Measurements from ENCODE around the gene CCR1.
"Not testable (repeated sequence)": the region's sequence is repeated elsewhere in the genome, so short reads cannot be mapped to it uniquely, and the experiment has no call there.

CCR1 gene

GRCh38 chr3:46214751-46215352 lies 6.7 kb upstream of the CCR1 start:
- intact Hi-C loops (cut with DNase I): no loop called here
- DNase-seq: no peak

- DNase-seq: no peak
- intact Hi-C loops (cut with DNase I): no loop called here
Measured at GRCh38 chr3:46213201-46213600, 5.1 kb upstream of the CCR1 start.

- intact Hi-C loops (cut with DNase I): no loop called here
- DNase-seq: no peak
Measured at GRCh38 chr3:46212101-46212500, 4.0 kb upstream of the CCR1 start.

DNA sequence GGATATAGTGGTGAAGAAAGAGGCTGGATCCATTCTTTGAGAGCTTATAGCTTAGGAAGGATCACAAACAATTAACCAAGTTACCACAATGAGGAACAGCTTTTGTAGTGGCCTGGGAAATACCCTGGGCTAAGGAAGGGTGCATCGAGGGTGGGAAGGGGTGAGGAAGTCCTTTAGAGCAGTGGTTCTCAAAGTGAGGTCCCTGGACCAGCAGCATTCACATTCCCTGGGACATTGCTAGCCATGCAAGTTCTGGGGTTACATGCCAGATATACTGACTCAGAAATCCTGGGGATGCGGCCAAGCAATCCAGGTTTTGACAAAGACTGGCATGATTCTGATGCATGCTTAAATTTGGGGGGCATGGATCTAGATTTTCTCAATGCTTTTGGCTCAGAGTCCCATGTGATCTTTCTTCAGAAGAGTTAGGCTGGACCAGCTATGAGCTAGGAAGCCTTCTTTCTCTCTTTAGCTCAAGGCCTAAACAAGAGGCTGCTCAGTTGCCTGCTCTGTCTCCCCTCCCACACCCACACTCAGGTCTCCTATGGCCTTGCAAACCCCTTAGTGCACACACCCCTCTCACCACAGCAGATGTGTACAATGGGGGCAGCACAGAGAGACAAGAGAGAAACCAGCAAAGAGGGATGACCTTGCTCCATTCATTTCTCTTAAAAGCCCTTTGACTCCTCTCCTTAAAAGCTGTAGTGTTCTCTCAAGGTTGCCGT lies 1.8 kb upstream of the CCR1 start:
- DNase-seq: no peak
- intact Hi-C loops (cut with DNase I): no loop called here

DNA sequence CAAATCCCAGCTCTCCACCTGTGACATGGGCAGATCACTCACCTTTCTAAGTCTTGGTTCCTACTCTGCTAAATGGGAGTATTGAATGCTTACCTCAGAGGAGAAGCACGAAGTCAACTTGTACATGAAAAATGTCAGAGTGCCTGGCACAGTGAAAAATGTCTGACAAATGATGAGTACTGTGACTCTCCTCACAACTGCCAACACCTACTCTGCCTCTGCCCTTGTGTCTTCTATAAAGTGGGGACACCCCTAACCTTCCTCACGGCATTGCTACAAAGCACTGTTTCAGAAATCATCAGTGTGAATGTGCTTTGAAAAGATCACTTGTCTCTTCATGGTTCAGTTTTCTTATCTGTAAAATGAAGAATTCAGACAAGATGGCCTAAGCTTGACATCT lies 940 bp upstream of the CCR1 start:
- DNase-seq: no peak
- intact Hi-C loops (cut with DNase I): no loop called here

- intact Hi-C loops (cut with DNase I); DNase-seq: not testable (repeated sequence)
Measured at GRCh38 chr3:46207514-46207913, 599 bp downstream of the CCR1 start.

DNA sequence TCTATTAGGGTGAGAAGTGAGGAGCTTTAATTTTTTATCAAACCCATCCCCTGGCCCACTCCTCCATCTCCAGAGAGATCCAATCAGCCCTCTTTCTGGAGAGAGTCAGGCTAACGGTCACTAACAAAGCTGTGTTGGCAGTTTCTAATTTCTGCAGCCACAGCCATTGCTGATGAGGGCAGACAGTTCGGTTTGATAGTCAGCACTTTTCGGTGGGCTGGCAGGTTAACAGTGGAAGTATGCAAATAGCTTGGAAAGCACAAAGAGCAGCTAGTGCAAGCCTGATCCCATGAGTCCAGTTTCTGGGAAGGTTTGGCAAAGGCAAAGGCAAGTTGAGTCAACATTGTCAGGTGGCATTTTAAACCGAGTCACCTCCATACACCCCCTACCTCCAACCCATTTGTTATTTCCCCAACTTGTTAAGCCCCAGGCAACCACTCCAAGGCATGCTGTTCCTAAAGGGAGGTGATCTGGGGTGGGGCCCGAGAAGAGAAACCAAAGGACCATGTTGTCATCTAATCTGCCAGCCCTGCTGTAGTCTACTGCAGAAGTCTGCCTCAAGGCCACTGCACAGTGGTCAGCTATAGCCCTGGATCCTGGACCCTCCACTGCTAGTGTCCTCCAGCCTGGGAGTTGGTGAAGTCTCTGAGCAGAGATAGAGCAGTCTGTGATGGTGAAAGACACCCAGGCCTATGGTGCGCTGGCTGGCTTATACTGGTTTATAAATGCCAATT lies 1.7 kb downstream of the CCR1 start:
- intact Hi-C loops (cut with DNase I): no loop called here
- DNase-seq: peak in 3 of 42 donors; percentile 26 to 52 (median 27)

DNA sequence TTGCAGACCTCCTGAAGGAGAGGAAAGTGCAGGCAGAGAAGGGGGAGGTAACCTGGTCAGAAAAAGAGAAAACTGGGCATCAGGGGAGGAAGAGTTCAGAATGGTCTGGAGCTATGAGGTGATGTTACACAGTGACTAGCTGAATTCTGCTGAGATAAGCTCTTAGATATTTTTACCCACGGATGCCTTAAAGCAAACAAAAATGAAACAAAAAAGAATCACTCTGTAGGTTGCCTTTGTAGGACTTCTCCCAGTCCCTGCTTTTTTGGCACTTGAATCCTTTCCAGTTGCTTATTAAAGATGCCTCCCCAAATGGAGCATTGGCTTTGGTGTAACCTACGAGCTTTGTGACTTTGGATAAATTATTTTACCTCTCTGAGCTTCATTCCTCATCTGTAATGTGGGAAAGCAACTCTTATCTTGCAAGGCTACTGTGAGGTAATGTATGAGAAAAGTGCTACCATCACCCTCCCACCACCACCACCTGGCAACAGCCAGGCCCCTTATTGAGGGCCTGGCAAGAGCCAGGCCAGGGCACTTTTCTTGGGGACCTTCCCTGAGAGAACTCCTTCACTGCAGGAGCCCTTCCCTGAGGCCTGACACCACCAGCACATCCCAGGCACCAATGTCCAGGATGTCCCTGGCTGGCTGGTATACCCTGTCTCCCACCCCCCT lies 2.7 kb downstream of the CCR1 start:
- intact Hi-C loops (cut with DNase I): no loop called here
- DNase-seq: no peak

- intact Hi-C loops (cut with DNase I): no loop called here
- no peak for DNase-seq
Measured at GRCh38 chr3:46203681-46204080, 4.4 kb downstream of the CCR1 start.

DNA sequence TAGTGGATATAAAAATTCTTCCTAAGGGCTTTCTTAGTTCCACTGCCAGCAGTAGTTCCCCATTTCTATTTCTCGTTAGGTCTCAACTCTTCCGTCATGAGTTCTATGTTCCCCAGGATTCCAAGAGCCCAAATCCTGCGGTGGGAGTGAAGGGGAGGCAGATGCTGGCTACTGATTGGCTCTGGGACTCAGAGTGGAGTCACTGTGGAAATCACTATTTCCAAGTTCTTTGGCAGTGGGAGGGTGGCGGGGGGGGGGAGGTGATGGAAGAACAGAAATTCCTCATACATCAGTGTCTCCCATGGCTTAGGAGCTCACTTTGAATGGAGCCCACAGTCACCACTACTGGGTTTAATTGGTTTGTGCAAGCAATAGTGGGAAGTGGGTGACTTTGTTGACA lies 5.6 kb downstream of the CCR1 start:
- intact Hi-C loops (cut with DNase I): no loop called here
- DNase-seq: no peak

DNA sequence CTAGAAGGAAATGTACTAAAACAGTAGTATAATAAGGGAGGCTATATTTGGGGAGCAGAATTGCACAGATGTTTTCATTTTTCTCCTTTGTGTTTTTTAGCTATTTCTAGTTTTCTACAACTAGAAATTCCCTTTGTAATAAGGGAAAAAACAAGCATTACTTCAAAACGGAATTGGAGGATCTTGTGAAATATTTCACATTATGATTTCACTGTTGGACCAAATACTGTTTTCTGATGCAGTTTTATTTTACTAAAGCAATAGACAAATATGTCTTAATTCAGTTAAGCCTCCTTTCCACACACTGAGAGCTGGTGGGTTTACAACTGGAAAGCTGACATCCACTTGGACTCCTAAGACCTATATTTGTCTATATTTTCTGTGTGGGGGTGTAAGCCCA lies 7.3 kb downstream of the CCR1 start:
- intact Hi-C loops (cut with DNase I): no loop called here
- no peak for DNase-seq

DNA sequence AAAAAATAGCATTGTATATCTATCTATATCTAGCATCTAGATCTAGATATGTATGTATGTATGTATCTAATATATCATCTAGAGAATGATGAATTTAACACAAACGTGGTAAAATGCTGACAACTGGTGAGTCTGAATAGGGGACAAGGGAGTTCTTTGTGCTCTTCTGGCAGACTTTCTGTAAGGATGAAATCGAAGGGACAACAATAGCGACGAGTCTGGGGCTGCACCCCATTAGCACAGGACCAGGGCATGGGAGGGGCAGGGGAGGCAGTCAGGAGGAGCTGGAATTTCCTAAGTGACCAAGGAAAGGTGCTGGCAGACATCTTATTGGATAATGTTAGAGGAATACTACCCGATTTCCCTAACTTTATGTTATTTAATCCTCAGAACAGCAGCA lies 7.9 kb downstream of the CCR1 start:
- intact Hi-C loops (cut with DNase I): no loop called here
- peak in 1 of 42 donors; percentile 28 for DNase-seq

DNA sequence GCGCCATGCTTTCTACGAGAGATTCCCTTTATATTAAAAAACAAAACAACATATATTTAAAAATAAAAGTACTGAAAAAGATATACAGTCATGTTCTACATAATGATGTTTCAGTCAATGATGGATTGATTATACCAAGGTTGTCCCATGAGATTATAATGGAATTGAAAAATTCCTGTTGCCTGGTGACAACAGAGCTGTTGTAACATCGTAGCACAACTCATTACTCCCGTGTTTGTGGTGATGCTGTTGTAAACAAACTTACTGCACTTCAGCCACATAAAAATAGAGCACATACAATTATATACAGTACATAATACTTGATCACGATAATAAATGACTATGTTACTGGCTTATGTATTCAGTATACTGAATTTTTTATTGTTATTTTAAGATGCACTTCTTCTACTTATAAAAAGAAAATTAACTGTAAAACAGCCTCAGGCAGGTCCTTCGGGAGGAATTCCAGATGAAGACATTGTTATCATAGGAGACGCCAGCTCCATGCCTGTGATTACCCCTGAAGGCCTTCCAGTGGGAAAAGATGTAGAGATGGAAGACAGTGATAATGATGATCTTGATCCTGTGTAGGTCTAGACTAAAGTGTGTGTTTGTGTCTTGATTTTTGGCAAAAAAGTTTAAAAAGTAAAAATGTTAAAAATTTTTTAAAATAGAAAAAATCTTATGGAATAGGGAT lies 11.7 kb downstream of the CCR1 start:
- no peak for DNase-seq
- intact Hi-C loops (cut with DNase I): no loop called here

DNA sequence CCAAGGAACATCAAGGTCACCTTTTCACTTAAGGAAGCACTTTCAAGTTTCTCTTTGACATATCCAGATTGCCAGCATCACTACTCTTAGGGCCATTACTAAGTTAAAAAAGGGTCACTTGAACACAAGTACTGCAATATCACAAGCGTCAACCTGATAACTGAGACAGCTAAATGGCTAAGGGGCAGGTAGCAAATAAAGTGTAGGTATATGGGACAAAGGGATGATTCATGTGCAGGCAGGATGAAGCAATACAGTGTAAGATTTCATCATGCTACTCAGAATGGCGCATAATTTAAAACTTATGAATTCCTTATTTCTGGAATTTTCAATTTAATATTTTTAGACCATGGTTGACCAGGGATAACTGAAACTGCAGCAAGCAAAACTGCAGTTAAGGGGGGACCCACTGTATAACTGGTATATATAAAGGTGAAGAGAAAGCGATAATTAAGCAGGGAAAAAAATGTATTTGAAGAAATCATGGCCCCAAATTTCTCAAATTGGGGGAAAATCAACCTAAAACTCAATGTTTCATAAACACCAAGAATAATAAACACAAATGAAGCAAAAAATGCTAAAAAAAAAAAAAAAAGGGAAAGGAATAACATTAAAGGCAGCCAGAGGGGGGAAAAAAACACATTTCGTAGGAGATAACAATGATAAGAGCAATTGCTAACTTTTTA lies 13.1 kb downstream of the CCR1 start:
- intact Hi-C loops (cut with DNase I): no loop called here

GRCh38 chr3:46193436-46193835 lies 14.7 kb downstream of the CCR1 start:
- intact Hi-C loops (cut with DNase I): no loop called here
- DNase-seq: peak in 1 of 42 donors; percentile 21

More for the DNA sequence above, 13.1 kb downstream of the CCR1 start:
- DNase-seq: no peak

GRCh38 chr3:46192939-46193338 lies 15.2 kb downstream of the CCR1 start:
- intact Hi-C loops (cut with DNase I): no loop called here
- DNase-seq: no peak

GRCh38 chr3:46191730-46192129 lies 16.4 kb downstream of the CCR1 start:
- DNase-seq: peak in 1 of 42 donors; percentile 38
- intact Hi-C loops (cut with DNase I): no loop called here

- intact Hi-C loops (cut with DNase I): no loop called here
- no peak for DNase-seq
Measured at GRCh38 chr3:46188708-46189107, 19.4 kb downstream of the CCR1 start.

- intact Hi-C loops (cut with DNase I): no loop called here
- no peak for DNase-seq
Measured at GRCh38 chr3:46187876-46188275, 20.2 kb downstream of the CCR1 start.
